Endothelial cell of umbilical vein (primary cell): ENCODE data around the gene TPSG1. TPM values are rescaled to one million over a fixed set of nuclear protein-coding genes. Genes with fewer than 3 reads are reported as not detected.
"Not testable (repeated sequence)": the region's sequence is repeated elsewhere in the genome, so short reads cannot be mapped to it uniquely, and the experiment has no call there.

Source experiments
- BruUV-seq: library from RNA; stranded (reverse); fragments of 400-500 nt; replicated peaks from 2 replicates; lab custom pipeline; 2021; lab: Mats Ljungman, UMichigan
- CTCF ChIA-PET: fragments of 300-600, 350-600 bp; sonication (Branson Sonifier 250); formaldehyde crosslinking; loops from one replicate; lab custom pipeline; 2021; ENCODE audit warnings: antibody characterized with exemption, inconsistent platforms; lab: Charles Lee
- POLR2A ChIA-PET: fragments of 300-600, 350-600 bp; sonication (Branson Sonifier 250); formaldehyde crosslinking; loops from one replicate; lab custom pipeline; 2021; ENCODE audit warnings: antibody characterized with exemption, inconsistent platforms; lab: Charles Lee
- DNase-seq: peaks from one replicate; pipeline ENCODE4 v3.0.0-alpha.2; 2011; ENCODE audit warnings: low read depth, low spot score
- FAIRE-seq: peaks from 2 replicates; lab custom pipeline; 2011; peaks lifted over from hg19 to GRCh38; lab: Jason Lieb, UNC
- H2AFZ ChIP-seq: 2 replicates; pipeline ENCODE4 v1.6.0; 2012; ENCODE audit warnings: low read depth, low read length, control low read depth, inconsistent platforms
- H3K27ac ChIP-seq: 2 replicates; pipeline ENCODE4 v1.5.1; 2011; ENCODE audit warnings: low read depth, mild to moderate bottlenecking, control low read depth, low read length, moderate library complexity; ENCODE audit not compliant: insufficient read depth
- H3K27me3 ChIP-seq, 2 experiments: 2 replicates each; pipeline versions ENCODE4 v1.6.0 to v1.6.1; 2011; ENCODE audit warnings: low read length in 2 of 2, mixed read lengths in 1 of 2; ENCODE audit not compliant: control insufficient read depth in 2 of 2, insufficient read depth in 2 of 2
- H3K36me3 ChIP-seq, 2 experiments: 2 replicates in 1 of 2; 3 replicates in 1 of 2; pipeline ENCODE4 v1.5.1; 2011; ENCODE audit warnings: low read length in 2 of 2, mild to moderate bottlenecking in 1 of 2, moderate library complexity in 1 of 2; ENCODE audit not compliant: control insufficient read depth in 2 of 2, insufficient read depth in 2 of 2; ENCODE audit errors: extremely low read depth in 1 of 2
- H3K4me1 ChIP-seq: 3 replicates; pipeline ENCODE4 v1.5.1; 2011; ENCODE audit warnings: mild to moderate bottlenecking, low read length; ENCODE audit not compliant: control insufficient read depth, insufficient read depth; ENCODE audit errors: extremely low read depth
- H3K4me2 ChIP-seq: 2 replicates; pipeline ENCODE4 v1.6.1; 2011; ENCODE audit warnings: low read length, control low read depth, mixed read lengths; ENCODE audit not compliant: insufficient read depth
- H3K4me3 ChIP-seq, 3 experiments: fragments of 200-600 bp in 1 of 3; sonication (generic), shearing (Covaris generic) in 1 of 3; replicated peaks in 1 of 3; 2 replicates each; pipeline ENCODE4 v1.5.1; 2011 to 2016; ENCODE audit warnings: control low read depth in 3 of 3, low read length in 3 of 3, mild to moderate bottlenecking in 2 of 3, inconsistent platforms in 1 of 3, low read depth in 1 of 3, moderate library complexity in 1 of 3; ENCODE audit not compliant: insufficient read depth in 1 of 3
- H3K79me2 ChIP-seq: 2 replicates; pipeline ENCODE4 v1.6.0; 2012; ENCODE audit warnings: low read length, inconsistent platforms; ENCODE audit not compliant: control insufficient read depth, insufficient read depth
- H3K9ac ChIP-seq: replicated peaks from 2 replicates; pipeline ENCODE3; 2011; ENCODE audit warnings: low read length, control low read depth; ENCODE audit not compliant: insufficient read depth; ENCODE audit errors: extremely low read depth
- H3K9me1 ChIP-seq: replicated peaks from 3 replicates; pipeline ENCODE4 v1.6.0; 2011; ENCODE audit warnings: mild to moderate bottlenecking, low read length; ENCODE audit not compliant: control insufficient read depth, insufficient read depth; ENCODE audit errors: extremely low read depth
- H3K9me3 ChIP-seq: replicated peaks from 2 replicates; pipeline ENCODE4 v1.5.1; 2012; ENCODE audit warnings: low read length, inconsistent platforms; ENCODE audit not compliant: control insufficient read depth, insufficient read depth
- H4K20me1 ChIP-seq: replicated peaks from 2 replicates; pipeline ENCODE3; 2011; ENCODE audit warnings: mild to moderate bottlenecking, low read length; ENCODE audit not compliant: control insufficient read depth, insufficient read depth; ENCODE audit errors: extremely low read depth
- dilution Hi-C: fragments of 300-500 bp; cut with MboI; formaldehyde crosslinking; loops from one replicate; pipeline ENCODE4 v1.15.0; 2019; ENCODE audit warnings: low sequenced_read_pairs; ENCODE audit not compliant: extremely low pct_ligation_motif_present
- intact Hi-C: fragments of 100-400 bp; cut with micrococcal nuclease; formaldehyde crosslinking; loops from one replicate; pipeline ENCODE4 v1.10.0; 2022
- polyA plus RNA-seq, 4 experiments: library from polyadenylated mRNA; depleted of rRNA in 3 of 4; stranded (reverse) in 3 of 4; unstranded in 1 of 4; fragments of >200 nt; gene quantifications; 2 replicates each; pipeline versions ENCODE4 v1.2.1 to v1.2.3, GENCODE V29; 2011 to 2012; ENCODE audit warnings: missing spikeins in 1 of 4
- total RNA-seq: library from RNA; stranded (reverse); gene quantifications from 2 replicates; pipeline ENCODE4 v1.2.3, GENCODE V29; 2021

Gene TPSG1
- total and polyA plus RNA-seq, 2 donors (not counting 3 experiments of a cell fraction or from before 2014, with no cell fraction given): not detected

DNA sequence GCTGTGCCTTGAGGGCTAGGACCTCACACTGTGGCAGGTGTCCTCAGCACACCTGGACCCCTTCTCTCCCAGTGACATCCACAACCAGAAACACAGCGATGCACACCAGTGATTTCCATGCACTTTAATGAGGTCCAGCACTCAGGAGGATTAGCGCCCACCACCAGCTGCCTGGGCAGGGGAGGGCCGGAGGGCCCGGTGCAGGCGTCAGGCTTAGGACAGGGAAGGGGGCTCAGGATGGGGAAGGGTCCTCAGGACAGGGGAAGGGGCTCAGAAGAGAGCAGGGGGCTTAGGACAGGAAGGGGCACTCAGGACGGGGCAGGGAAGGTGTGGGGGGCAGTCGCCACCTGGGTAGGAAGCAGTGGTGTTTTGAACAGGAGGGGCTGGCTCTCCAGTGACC, 3.2 kb upstream of the TPSG1 start:
- dilution Hi-C loops: not testable (repeated sequence)

DNA sequence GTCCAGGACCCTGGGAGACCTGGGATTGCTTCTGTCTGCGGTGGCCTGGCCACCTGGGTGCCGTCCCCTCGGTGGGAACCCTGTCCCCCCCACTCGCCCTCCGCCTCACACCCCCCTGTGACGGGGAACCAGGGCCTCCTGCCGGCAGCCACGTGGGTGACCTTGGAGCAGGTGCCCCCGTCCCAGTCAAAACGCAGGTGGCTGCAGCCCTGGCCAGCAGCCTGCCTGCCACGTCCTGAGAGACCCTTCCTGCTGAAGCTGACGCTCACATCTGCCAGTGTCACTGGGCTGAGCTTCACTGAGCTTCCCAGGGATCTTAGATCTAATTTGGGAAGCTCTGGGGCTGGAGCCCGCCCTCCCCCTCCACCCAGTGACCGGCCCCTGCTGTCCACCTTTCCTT, 1.6 kb upstream of the TPSG1 start:
- H3K36me3 ChIP-seq, FAIRE-seq, POLR2A ChIA-PET, H3K4me1 ChIP-seq, H3K79me2 ChIP-seq, H3K9me3 ChIP-seq, H3K27ac ChIP-seq, H3K27me3 ChIP-seq, H4K20me1 ChIP-seq, CTCF ChIA-PET, H2AFZ ChIP-seq, H3K4me3 ChIP-seq, intact Hi-C loops, BruUV-seq, dilution Hi-C loops, H3K9me1 ChIP-seq, H3K4me2 ChIP-seq, H3K9ac ChIP-seq, DNase-seq: not testable (repeated sequence)

More for the DNA sequence above, 3.2 kb upstream of the TPSG1 start:
- H3K4me3 ChIP-seq, H3K9me1 ChIP-seq, H3K27ac ChIP-seq, H3K27me3 ChIP-seq, BruUV-seq, H3K36me3 ChIP-seq, H2AFZ ChIP-seq, DNase-seq, H3K9me3 ChIP-seq, POLR2A ChIA-PET, CTCF ChIA-PET, H3K79me2 ChIP-seq, H3K4me2 ChIP-seq, H4K20me1 ChIP-seq, H3K4me1 ChIP-seq, intact Hi-C loops, H3K9ac ChIP-seq, FAIRE-seq: not testable (repeated sequence)

DNA sequence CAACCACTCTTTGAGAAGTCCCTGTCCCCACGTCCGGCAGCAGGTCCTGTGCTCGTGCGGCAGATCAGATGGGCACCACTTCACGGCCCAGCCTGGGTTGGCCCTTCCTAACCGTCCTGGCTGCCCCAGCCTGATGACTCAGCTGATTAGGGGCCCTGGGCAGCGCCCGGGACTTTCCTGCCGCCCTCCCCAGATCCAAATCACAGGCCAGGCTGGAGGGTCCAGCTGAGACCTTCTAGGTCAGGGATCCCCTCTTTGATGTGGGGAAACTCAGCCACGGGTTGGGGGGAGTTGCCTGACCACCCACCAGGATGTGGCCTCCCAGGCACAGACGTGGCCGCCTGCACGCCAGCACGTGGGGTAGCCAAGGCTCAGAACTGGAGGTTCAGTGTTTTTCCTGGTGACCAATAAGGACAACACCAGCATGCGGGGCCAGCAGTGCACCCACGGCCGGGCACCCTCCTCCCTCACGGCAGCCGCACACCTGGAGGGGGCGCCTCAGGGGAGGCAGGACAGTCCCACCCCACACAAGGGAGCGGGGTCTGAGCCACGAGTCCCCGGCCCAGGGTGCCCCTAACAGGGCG, 752 bp upstream of the TPSG1 start:
- H3K9ac ChIP-seq, DNase-seq, H2AFZ ChIP-seq, dilution Hi-C loops, H3K9me3 ChIP-seq, FAIRE-seq, H3K9me1 ChIP-seq, H3K27ac ChIP-seq, H3K27me3 ChIP-seq, BruUV-seq, H3K79me2 ChIP-seq, H4K20me1 ChIP-seq, H3K4me2 ChIP-seq, POLR2A ChIA-PET, intact Hi-C loops, H3K4me3 ChIP-seq, H3K4me1 ChIP-seq, H3K36me3 ChIP-seq: not testable (repeated sequence)
- CTCF ChIA-PET: interaction anchor here (0.6 kb wide), 1 partner anchor 446 kb away, joined by 3 read pairs; no protein-coding TSS in a partner anchor
